HK-2 (cell line): ENCODE measurements around the gene ADAMTS7.
"Not testable (repeated sequence)": the region's sequence is repeated elsewhere in the genome, so short reads cannot be mapped to it uniquely, and the experiment has no call there.

Experiments
- DNase-seq: peaks from one replicate; pipeline ENCODE4 v3.0.0-alpha.2; 2018; ENCODE audit not compliant: unreplicated experiment

ADAMTS7 gene

DNA sequence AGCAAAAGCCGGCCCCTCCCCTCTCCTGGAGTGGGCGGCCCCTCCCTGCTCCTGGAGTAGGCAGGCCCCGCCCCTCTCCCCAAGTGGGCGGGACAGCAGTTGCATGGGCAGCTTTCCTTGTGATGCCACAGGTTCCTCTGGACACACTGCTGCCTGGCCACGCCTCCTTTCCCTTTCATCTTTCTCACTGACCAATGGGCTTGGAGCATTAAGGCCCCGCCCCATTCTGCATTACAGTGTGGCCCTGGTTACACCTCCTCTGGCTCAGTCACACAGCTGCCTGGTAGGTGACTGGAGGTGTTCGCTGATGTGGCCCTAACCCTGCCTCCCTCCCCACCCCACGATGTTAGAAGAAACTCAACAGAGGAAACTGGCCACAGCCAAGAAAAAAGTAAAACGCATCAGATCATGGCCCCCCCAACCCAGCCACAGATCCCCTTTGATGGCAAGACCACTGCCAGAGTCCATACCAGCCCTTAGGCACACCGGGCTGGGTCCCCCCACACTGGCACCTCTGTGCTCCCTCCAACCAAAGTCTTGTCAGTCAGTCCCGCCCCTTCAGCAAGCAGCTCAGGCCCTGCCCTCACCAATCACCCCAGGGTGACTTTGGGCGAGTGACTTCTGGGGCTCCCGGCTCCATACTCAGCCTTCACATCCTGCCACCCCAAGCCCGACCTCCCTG lies 84.3 kb downstream of the ADAMTS7 start:
- DNase-seq = no peak

DNA sequence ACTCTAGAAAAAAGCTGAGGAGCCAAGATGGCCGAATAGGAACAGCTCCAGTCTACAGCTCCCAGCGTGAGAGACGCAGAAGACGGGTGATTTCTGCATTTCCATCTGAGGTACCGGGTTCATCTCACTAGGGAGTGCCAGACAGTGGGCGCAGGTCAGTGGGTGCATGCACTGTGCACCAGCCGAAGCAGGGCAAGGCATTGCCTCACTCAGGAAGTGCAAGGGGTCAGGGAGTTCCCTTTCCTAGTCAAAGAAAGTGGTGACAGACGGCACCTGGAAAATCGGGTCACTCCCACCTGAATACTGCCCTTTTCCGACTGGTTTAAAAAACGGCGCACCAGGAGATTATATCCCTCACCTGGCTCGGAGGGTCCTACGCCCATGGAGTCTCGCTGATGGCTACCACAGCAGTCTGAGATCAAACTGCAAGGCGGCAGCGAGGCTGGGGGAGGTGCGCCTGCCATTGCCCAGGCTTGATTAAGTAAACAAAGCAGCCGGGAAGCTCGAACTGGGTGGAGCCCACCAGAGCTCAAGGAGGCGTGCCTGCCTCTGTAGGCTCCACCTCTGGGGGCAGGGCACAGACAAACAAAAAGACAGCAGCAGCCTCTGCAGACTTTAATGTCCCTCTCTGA lies 91.3 kb downstream of the ADAMTS7 start:
- DNase-seq = not testable (repeated sequence)

DNA sequence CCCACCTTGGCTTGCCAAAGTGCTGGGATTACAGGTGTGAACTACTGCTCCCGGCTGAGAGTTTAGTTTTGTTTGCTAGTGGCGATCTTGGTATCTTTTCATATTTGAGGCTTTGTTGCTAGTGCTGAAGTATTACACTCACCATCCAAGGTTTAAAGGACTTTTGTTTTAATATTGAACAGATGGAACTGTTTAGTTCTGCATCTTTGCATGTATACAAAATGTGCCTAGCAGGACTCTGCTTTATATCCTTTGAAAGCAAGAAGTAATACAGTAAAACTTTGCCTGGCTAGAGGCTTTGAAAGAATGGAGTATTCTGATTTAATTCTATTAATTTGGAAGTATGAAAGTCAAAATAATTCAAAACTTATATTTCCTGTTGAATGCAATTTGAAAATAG lies 92.4 kb downstream of the ADAMTS7 start:
- no peak for DNase-seq

DNA sequence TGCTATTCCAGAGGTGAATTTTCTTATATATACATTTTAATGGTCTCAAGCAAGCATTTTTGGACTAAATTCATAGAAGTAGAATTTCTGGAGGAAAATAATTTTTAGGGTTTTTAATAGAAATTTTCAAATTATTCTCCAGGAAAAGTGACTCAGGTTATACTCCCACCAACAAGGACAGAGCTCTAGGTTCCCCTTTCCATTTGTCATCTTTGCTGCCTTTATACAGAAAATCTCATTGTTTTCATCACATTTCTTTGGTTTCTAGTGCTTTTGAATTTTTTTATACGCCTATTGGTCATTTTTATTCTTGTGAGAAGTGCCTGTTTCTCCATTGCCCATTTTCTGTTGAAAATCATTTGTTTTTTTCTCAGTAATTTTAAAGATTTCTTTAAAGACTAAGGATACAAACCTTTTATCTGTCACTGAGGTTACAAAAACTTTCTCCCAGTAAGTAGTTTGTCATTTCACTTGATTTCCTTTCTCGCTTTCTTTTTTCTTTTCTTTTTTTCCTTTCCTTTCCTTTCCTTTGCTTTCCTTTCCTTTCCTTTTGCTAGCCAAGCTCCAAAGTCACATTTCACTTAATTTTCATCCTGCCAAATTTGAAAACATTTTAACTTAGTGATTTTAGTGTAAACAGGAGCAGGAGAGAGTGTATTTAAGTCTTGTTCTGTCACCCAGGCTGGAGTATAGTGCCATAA lies 93.2 kb downstream of the ADAMTS7 start:
- no peak for DNase-seq

DNA sequence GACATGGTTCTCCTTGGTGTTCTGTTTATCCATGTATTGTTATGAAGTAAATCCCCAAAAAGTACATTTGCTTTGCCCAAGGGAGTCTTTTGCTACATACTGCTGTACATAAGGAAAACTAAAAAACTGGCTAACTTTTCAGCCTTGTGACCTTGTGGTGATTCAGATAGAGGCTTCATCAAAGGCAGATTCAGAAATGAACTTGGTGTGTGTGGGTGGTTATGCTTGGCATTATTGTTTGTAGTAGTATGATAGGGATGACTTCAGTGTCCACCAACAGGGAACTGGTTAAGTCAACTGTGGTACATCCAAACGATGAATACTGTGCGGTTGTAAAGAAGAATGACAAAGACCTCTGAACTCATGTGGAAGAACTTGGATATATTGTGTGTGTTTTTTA lies 94.6 kb downstream of the ADAMTS7 start:
- DNase-seq = no peak

GRCh38 chr15:78715930-78716329 lies 95.3 kb downstream of the ADAMTS7 start:
- DNase-seq = no peak

GRCh38 chr15:78715434-78715833 lies 95.8 kb downstream of the ADAMTS7 start:
- no peak for DNase-seq

DNA sequence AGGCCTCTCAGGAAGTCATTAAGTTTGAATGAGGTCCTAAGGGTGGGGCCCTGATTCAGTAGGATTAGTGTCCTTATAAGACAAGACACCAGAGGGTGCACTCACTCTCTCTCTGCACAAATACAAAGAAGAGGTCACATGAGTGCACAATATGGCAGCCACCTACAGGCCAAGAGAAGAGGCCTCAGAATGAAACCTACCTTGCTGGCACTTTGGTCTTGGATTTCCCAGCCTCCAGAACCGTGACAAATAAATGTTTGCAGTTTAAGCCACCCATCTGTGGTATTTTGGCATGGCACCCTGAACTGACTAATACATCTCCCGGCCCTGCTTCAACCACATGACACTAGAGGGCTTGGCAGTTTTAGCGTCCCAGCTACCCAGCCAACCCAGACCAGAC lies 96.4 kb downstream of the ADAMTS7 start:
- no peak for DNase-seq

GRCh38 chr15:78712797-78713515 lies 98.3 kb downstream of the ADAMTS7 start:
- no peak for DNase-seq

DNA sequence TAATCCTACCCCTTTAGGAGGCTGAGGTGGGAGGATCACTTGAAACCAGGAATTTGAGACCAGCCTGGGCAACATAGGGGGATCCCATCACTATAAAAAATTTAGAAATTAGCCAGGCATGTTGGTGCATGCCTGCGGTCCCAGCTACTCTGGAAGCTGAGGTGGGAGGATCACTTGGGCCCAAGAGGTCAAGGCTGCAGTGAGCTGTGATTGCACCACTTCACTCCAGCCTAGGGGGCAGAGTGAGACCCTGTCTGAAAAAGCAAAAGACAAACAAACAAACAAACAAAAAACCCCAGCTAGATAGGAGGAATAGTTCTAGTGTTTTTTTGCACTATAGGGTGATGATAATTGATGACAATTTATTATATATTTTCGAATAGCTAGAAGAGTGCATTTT lies 99.6 kb downstream of the ADAMTS7 start:
- DNase-seq = no peak

GRCh38 chr15:78709263-78709882 lies 101.9 kb downstream of the ADAMTS7 start:
- peak; percentile 55 for DNase-seq
